ENCODE data around the gene TTYH1.

DNA sequence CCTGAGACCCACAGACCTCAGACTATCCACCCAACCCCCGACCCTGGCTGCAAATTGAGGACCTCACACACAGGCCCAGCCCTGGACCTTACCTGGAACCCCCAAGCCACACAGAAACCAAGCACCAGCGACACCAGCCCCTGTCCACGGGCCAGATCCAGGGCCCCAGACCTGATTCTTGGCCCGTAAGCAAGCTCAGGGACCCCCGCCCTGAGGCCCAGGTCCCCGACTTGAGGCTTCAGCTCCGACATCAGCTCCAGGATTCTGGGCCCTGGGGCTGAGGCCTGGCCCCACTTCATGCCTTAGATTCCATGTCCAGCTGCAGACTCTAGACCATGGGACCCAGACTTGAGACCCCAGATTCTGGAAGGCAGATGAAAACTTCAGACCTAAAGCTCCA lies 6.3 kb downstream of the TTYH1 start:
- TF ChIP-seq, protein P1, sequence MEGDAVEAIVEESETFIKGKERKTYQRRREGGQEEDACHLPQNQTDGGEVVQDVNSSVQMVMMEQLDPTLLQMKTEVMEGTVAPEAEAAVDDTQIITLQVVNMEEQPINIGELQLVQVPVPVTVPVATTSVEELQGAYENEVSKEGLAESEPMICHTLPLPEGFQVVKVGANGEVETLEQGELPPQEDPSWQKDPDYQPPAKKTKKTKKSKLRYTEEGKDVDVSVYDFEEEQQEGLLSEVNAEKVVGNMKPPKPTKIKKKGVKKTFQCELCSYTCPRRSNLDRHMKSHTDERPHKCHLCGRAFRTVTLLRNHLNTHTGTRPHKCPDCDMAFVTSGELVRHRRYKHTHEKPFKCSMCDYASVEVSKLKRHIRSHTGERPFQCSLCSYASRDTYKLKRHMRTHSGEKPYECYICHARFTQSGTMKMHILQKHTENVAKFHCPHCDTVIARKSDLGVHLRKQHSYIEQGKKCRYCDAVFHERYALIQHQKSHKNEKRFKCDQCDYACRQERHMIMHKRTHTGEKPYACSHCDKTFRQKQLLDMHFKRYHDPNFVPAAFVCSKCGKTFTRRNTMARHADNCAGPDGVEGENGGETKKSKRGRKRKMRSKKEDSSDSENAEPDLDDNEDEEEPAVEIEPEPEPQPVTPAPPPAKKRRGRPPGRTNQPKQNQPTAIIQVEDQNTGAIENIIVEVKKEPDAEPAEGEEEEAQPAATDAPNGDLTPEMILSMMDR (IDR thresholded peaks at IDR 0.05) = no peak
- TF ChIP-seq CHD2 (IDR thresholded peaks at IDR 0.05; ENCODE audit: low read length, partially characterized antibody) (no peak), USF2 (IDR thresholded peaks at IDR 0.05; ENCODE audit: borderline replicate concordance, low read depth, low read length) (no peak), RFX5 (IDR thresholded peaks at IDR 0.05; ENCODE audit: low read length) (no peak), FOXJ3 (CRISPR knock-in tag; IDR thresholded peaks at IDR 0.05) (no peak), RXRA (IDR thresholded peaks at IDR 0.05; ENCODE audit: borderline replicate concordance, low read depth) (no peak), GATA2 (CRISPR knock-in tag; IDR thresholded peaks at IDR 0.05) (no peak), RCOR1 (IDR thresholded peaks at IDR 0.05; ENCODE audit: low read length) (no peak), SMC3 (IDR thresholded peaks at IDR 0.05; ENCODE audit: low read depth, low read length) (no peak)

Data from SK-N-SH (cell line).